Mucosa of stomach (tissue), 1 donor: ENCODE data around the gene PPP1R14B.
A peak's percentile ranks its signal among the peaks of the same experiment; 100 is the strongest.

ENCODE experiments used
- H3K27me3 ChIP-seq: one replicate; pipeline ENCODE4 v1.7.0; 2013; ENCODE audit warnings: mild to moderate bottlenecking, low read length; ENCODE audit not compliant: control insufficient read depth, insufficient read depth
- H3K36me3 ChIP-seq: one replicate; pipeline ENCODE4 v1.7.0; 2013; ENCODE audit warnings: low read length; ENCODE audit not compliant: control insufficient read depth, insufficient read depth
- H3K4me1 ChIP-seq: one replicate; pipeline ENCODE4 v1.7.0; 2013; ENCODE audit warnings: mild to moderate bottlenecking, low read length; ENCODE audit not compliant: control insufficient read depth, insufficient read depth
- H3K4me3 ChIP-seq: one replicate; pipeline ENCODE4 v1.7.0; 2013; ENCODE audit warnings: low read length
- H3K9ac ChIP-seq: one replicate; pipeline ENCODE4 v1.7.0; 2013; ENCODE audit warnings: mild to moderate bottlenecking, low read length, moderate library complexity
- H3K9me3 ChIP-seq: one replicate; pipeline ENCODE4 v1.7.0; 2013; ENCODE audit warnings: mild to moderate bottlenecking, low read length, moderate library complexity; ENCODE audit not compliant: control insufficient read depth
- donor health status: Pancreatic carcinoma.

The PPP1R14B gene

GRCh38 chr11:64219755-64220154 lies 27.0 kb downstream of the PPP1R14B start:
- H3K27me3 ChIP-seq: no peaks in the 10 kb centered on the region
- H3K36me3 ChIP-seq: no peaks in the 10 kb centered on the region
- H3K4me1 ChIP-seq: peaks cover 35% of the 10 kb centered on the region
- H3K9ac ChIP-seq: no peak overlapping the region
- no peaks in the 10 kb centered on the region for H3K9me3 ChIP-seq
- H3K4me3 ChIP-seq: no peak overlapping the region

- no peaks in the 10 kb centered on the region for H3K36me3 ChIP-seq
Measured at GRCh38 chr11:64219354-64219684, 27.4 kb downstream of the PPP1R14B start.

GRCh38 chr11:64218628-64219353 lies 28.0 kb downstream of the PPP1R14B start:
- H3K36me3 ChIP-seq: no peaks in the 10 kb centered on the region
- no peak overlapping the region for H3K9ac ChIP-seq
- H3K4me1 ChIP-seq: peaks cover 25% of the 10 kb centered on the region

More at GRCh38 chr11:64219354-64219684, 27.4 kb downstream of the PPP1R14B start:
- Histone ChIP-seq H3K4me1 (peaks cover 31% of the 10 kb centered on the region), H3K9ac (no peak overlapping the region), H3K9me3 (no peaks in the 10 kb centered on the region), H3K27me3 (no peaks in the 10 kb centered on the region), H3K4me3 (no peak overlapping the region)

GRCh38 chr11:64216879-64217278 lies 29.9 kb downstream of the PPP1R14B start:
- Histone ChIP-seq H3K9me3 (no peaks in the 10 kb centered on the region), H3K4me3 (no peak overlapping the region), H3K36me3 (no peaks in the 10 kb centered on the region), H3K4me1 (peaks cover 12% of the 10 kb centered on the region), H3K9ac (no peak overlapping the region), H3K27me3 (no peaks in the 10 kb centered on the region)

More at GRCh38 chr11:64218628-64219353, 28.0 kb downstream of the PPP1R14B start:
- Histone ChIP-seq H3K27me3 (no peaks in the 10 kb centered on the region), H3K9me3 (no peaks in the 10 kb centered on the region), H3K4me3 (no peak overlapping the region)

GRCh38 chr11:64211181-64211872 lies 35.4 kb downstream of the PPP1R14B start:
- Histone ChIP-seq H3K4me1 (peaks cover 24% of the 10 kb centered on the region), H3K9me3 (no peaks in the 10 kb centered on the region), H3K4me3 (no peak overlapping the region), H3K9ac (no peak overlapping the region), H3K27me3 (no peaks in the 10 kb centered on the region), H3K36me3 (no peaks in the 10 kb centered on the region)

- Histone ChIP-seq H3K27me3 (no peaks in the 10 kb centered on the region), H3K9me3 (no peaks in the 10 kb centered on the region), H3K9ac (no peak overlapping the region), H3K4me3 (no peak overlapping the region), H3K4me1 (peaks cover 33% of the 10 kb centered on the region), H3K36me3 (no peaks in the 10 kb centered on the region)
Measured at GRCh38 chr11:64210301-64211020, 36.3 kb downstream of the PPP1R14B start.

- H3K4me1 ChIP-seq: peaks cover 38% of the 10 kb centered on the region
- H3K9me3 ChIP-seq: no peaks in the 10 kb centered on the region
- H3K27me3 ChIP-seq: no peaks in the 10 kb centered on the region
- H3K9ac ChIP-seq: no peak overlapping the region
- H3K4me3 ChIP-seq: no peak overlapping the region
- no peaks in the 10 kb centered on the region for H3K36me3 ChIP-seq
Measured at GRCh38 chr11:64209563-64209843, 37.2 kb downstream of the PPP1R14B start.

GRCh38 chr11:64208796-64209562 lies 37.8 kb downstream of the PPP1R14B start:
- H3K27me3 ChIP-seq: no peaks in the 10 kb centered on the region
- peaks cover 5% of the 10 kb centered on the region for H3K36me3 ChIP-seq
- no peaks in the 10 kb centered on the region for H3K9me3 ChIP-seq
- H3K9ac ChIP-seq: peak overlapping the region; percentile 84
- H3K4me3 ChIP-seq: no peak overlapping the region
- peaks cover 44% of the 10 kb centered on the region for H3K4me1 ChIP-seq

- H3K9me3 ChIP-seq: no peaks in the 10 kb centered on the region
- no peaks in the 10 kb centered on the region for H3K27me3 ChIP-seq
- peaks cover 12% of the 10 kb centered on the region for H3K36me3 ChIP-seq
- no peak overlapping the region for H3K4me3 ChIP-seq
- peaks cover 45% of the 10 kb centered on the region for H3K4me1 ChIP-seq
- peak overlapping the region; percentile 84 for H3K9ac ChIP-seq
Measured at GRCh38 chr11:64208086-64208795, 38.5 kb downstream of the PPP1R14B start.

- Histone ChIP-seq H3K27me3 (no peaks in the 10 kb centered on the region), H3K9me3 (no peaks in the 10 kb centered on the region), H3K4me3 (peak overlapping the region; percentile 77), H3K4me1 (peaks cover 45% of the 10 kb centered on the region), H3K9ac (peak overlapping the region; percentile 84), H3K36me3 (peaks cover 12% of the 10 kb centered on the region)
Measured at GRCh38 chr11:64207256-64208085, 39.3 kb downstream of the PPP1R14B start.
